H1 (cell line): ENCODE data around the gene GALNT17. TPM values are rescaled to one million over a fixed set of nuclear protein-coding genes. Genes with fewer than 3 reads are reported as not detected.

ENCODE experiments used
- CTCF ChIA-PET: fragments of 300-600 bp; sonication (Branson Sonifier 250); formaldehyde crosslinking; loops from one replicate; lab custom pipeline; 2021; ENCODE audit not compliant: partially characterized antibody; lab: Charles Lee
- POLR2A ChIA-PET: fragments of 300-600 bp; sonication (Branson Sonifier 250); formaldehyde crosslinking; loops from one replicate; lab custom pipeline; 2021; ENCODE audit warnings: inconsistent platforms; ENCODE audit not compliant: partially characterized antibody; lab: Charles Lee
- DNase-seq, 2 experiments: peaks; one replicate each; pipeline versions ENCODE4 v3.0.0 to v3.0.0-alpha.2; 2010 to 2022; ENCODE audit warnings: low spot score in 2 of 2, low read depth in 1 of 2, mixed read lengths in 1 of 2
- FAIRE-seq: peaks from 2 replicates; lab custom pipeline; 2011; peaks lifted over from hg19 to GRCh38; lab: Jason Lieb, UNC
- H2AFZ ChIP-seq: 2 replicates; pipeline ENCODE4 v1.8.1; 2012; ENCODE audit warnings: low read length, inconsistent platforms
- H2AK5ac ChIP-seq: 2 replicates; pipeline ENCODE4 v1.6.1; 2013; ENCODE audit warnings: low read depth, low read length
- H2BK120ac ChIP-seq: replicated peaks from 2 replicates; pipeline ENCODE3; 2013; ENCODE audit warnings: low read depth, low read length, inconsistent platforms
- H2BK12ac ChIP-seq: 2 replicates; pipeline ENCODE4 v1.6.1; 2013; ENCODE audit warnings: low read depth, low read length
- H2BK15ac ChIP-seq: 2 replicates; pipeline ENCODE4 v1.6.1; 2013; ENCODE audit warnings: low read length
- H2BK20ac ChIP-seq: 2 replicates; pipeline ENCODE4 v1.6.1; 2013; ENCODE audit warnings: low read length
- H2BK5ac ChIP-seq: 2 replicates; pipeline ENCODE4 v1.6.1; 2013; ENCODE audit warnings: low read depth, low read length
- H3K14ac ChIP-seq: 2 replicates; pipeline ENCODE4 v1.6.1; 2013; ENCODE audit warnings: inconsistent platforms; ENCODE audit not compliant: insufficient read length
- H3K18ac ChIP-seq: 2 replicates; pipeline ENCODE4 v1.6.1; 2013; ENCODE audit warnings: low read length; ENCODE audit errors: extremely low read depth
- H3K23ac ChIP-seq: 2 replicates; pipeline ENCODE4 v1.6.1; 2013; ENCODE audit warnings: inconsistent platforms; ENCODE audit not compliant: insufficient read length
- H3K23me2 ChIP-seq: 2 replicates; pipeline ENCODE4 v1.6.1; 2013; ENCODE audit warnings: low read depth, low read length
- H3K27ac ChIP-seq: 2 replicates; pipeline ENCODE4 v1.6.1; 2011; ENCODE audit warnings: low read depth, low read length, inconsistent platforms
- H3K27me3 ChIP-seq, 4 experiments: replicated peaks in 1 of 4; 1 replicate in 1 of 4; 2 replicates in 3 of 4; pipeline versions ENCODE4 v1.6.1 to v1.8.1; 2011 to 2013; ENCODE audit warnings: low read length in 3 of 4, mild to moderate bottlenecking in 3 of 4, inconsistent platforms in 2 of 4, mixed read lengths in 2 of 4, moderate library complexity in 1 of 4; ENCODE audit not compliant: control insufficient read depth in 3 of 4, insufficient read depth in 3 of 4; ENCODE audit errors: extremely low read depth in 1 of 4
- H3K36me3 ChIP-seq, 4 experiments: 2 replicates each; pipeline versions ENCODE4 v1.6.1 to v1.8.1; 2011 to 2013; ENCODE audit warnings: mild to moderate bottlenecking in 4 of 4, low read length in 3 of 4, moderate library complexity in 2 of 4, control low read depth in 1 of 4, inconsistent platforms in 1 of 4; ENCODE audit not compliant: insufficient read depth in 4 of 4, control insufficient read depth in 2 of 4
- H3K4ac ChIP-seq: replicated peaks from 2 replicates; pipeline ENCODE3; 2013; ENCODE audit warnings: low read length, low read depth, mixed read lengths, inconsistent platforms; ENCODE audit not compliant: insufficient read length
- H3K4me1 ChIP-seq, 4 experiments: replicated peaks in 1 of 4; 1 replicate in 1 of 4; 2 replicates in 3 of 4; pipeline versions ENCODE4 v1.6.1 to v1.8.1; 2011 to 2013; ENCODE audit warnings: low read length in 3 of 4, inconsistent platforms in 2 of 4, mixed read lengths in 1 of 4; ENCODE audit not compliant: insufficient read depth in 4 of 4, control insufficient read depth in 3 of 4
- H3K4me2 ChIP-seq, 2 experiments: 2 replicates each; pipeline versions ENCODE4 v1.6.1 to v1.8.1; 2011 to 2013; ENCODE audit warnings: low read depth in 2 of 2, low read length in 2 of 2, control low read depth in 1 of 2, inconsistent platforms in 1 of 2, mild to moderate bottlenecking in 1 of 2; ENCODE audit not compliant: insufficient read depth in 1 of 2
- H3K4me3 ChIP-seq, 4 experiments: fragments of 200-600, 300-600 bp in 1 of 4; sonication (generic), shearing (Covaris generic), sonication (Bioruptor Twin) in 1 of 4; 2 replicates each; pipeline versions ENCODE4 v1.5.1 to v1.8.1; 2011 to 2016; ENCODE audit warnings: low read length in 4 of 4, low read depth in 3 of 4, control low read depth in 2 of 4, inconsistent platforms in 2 of 4, mild to moderate bottlenecking in 2 of 4, mixed read lengths in 1 of 4, moderate library complexity in 1 of 4; ENCODE audit not compliant: insufficient read depth in 2 of 4; ENCODE audit errors: extremely low read depth in 1 of 4
- H3K56ac ChIP-seq: replicated peaks from 2 replicates; pipeline ENCODE3; 2013; ENCODE audit warnings: low read depth, mild to moderate bottlenecking, mixed read lengths, low read length, inconsistent platforms; ENCODE audit not compliant: insufficient read length
- H3K79me1 ChIP-seq: 2 replicates; pipeline ENCODE4 v1.6.1; 2013; ENCODE audit warnings: low read depth, low read length, control low read depth
- H3K79me2 ChIP-seq, 2 experiments: 2 replicates each; pipeline versions ENCODE4 v1.6.1 to v1.8.1; 2012 to 2013; ENCODE audit warnings: low read length in 2 of 2, mild to moderate bottlenecking in 2 of 2, inconsistent platforms in 1 of 2; ENCODE audit not compliant: insufficient read depth in 2 of 2, control insufficient read depth in 1 of 2
- H3K9ac ChIP-seq, 4 experiments: replicated peaks in 1 of 4; 1 replicate in 1 of 4; 2 replicates in 3 of 4; pipeline versions ENCODE4 v1.6.1 to v1.8.1; 2011 to 2013; ENCODE audit warnings: low read depth in 3 of 4, low read length in 3 of 4, control low read depth in 2 of 4, mild to moderate bottlenecking in 2 of 4, moderate library complexity in 2 of 4, inconsistent platforms in 1 of 4; ENCODE audit errors: extremely low read depth in 1 of 4
- H3K9me3 ChIP-seq, 2 experiments: 2 replicates each; pipeline versions ENCODE4 v1.6.1 to v1.8.1; 2012 to 2013; ENCODE audit warnings: mild to moderate bottlenecking in 2 of 2, moderate library complexity in 2 of 2, control low read depth in 1 of 2, inconsistent platforms in 1 of 2, low read depth in 1 of 2, low read length in 1 of 2, mixed read lengths in 1 of 2; ENCODE audit not compliant: insufficient read depth in 2 of 2
- H4K20me1 ChIP-seq, 2 experiments: replicated peaks in 1 of 2; 2 replicates each; pipeline versions ENCODE3 to v1.8.1; 2011 to 2013; ENCODE audit warnings: inconsistent platforms in 2 of 2, low read length in 2 of 2, mild to moderate bottlenecking in 1 of 2; ENCODE audit not compliant: insufficient read depth in 2 of 2, control insufficient read depth in 1 of 2
- H4K5ac ChIP-seq: 2 replicates; pipeline ENCODE4 v1.6.1; 2013; ENCODE audit warnings: low read length, low read depth, mixed read lengths, inconsistent platforms; ENCODE audit not compliant: insufficient read length
- H4K8ac ChIP-seq: 2 replicates; pipeline ENCODE4 v1.8.0; 2013; ENCODE audit warnings: mild to moderate bottlenecking, moderate library complexity, low read length, inconsistent platforms; ENCODE audit not compliant: insufficient read depth; ENCODE audit errors: extremely low read depth
- H4K91ac ChIP-seq: replicated peaks from 2 replicates; pipeline ENCODE3; 2013; ENCODE audit warnings: low read length, mixed read lengths, inconsistent platforms; ENCODE audit not compliant: insufficient read length
- CTBP2 ChIP-seq: IDR thresholded peaks from 2 replicates; pipeline ENCODE4 v1.7.0; 2011; ENCODE audit warnings: borderline replicate concordance, mild to moderate bottlenecking, moderate library complexity, mixed read lengths, low read length; ENCODE audit not compliant: insufficient read depth, insufficient read length
- POLR2AphosphoS5 ChIP-seq: IDR thresholded peaks from 2 replicates; pipeline ENCODE4 v1.6.1; 2011; ENCODE audit warnings: low read depth, low read length
- RBBP5 ChIP-seq: IDR thresholded peaks from 2 replicates; pipeline ENCODE4 v1.7.1; 2012; ENCODE audit warnings: low read depth, mild to moderate bottlenecking, inconsistent platforms, low read length, moderate library complexity, borderline replicate concordance
- WGBS, 2 experiments: shearing (Covaris generic) in 1 of 2; methylation state at CpG; one replicate each; pipeline versions ENCODE4 v1.1.6 to v1.1.7; 2013 to 2015; ENCODE audit warnings: low lambda C conversion rate in 2 of 2, mixed read lengths in 2 of 2, inconsistent platforms in 1 of 2, low coverage in 1 of 2, missing lambda C conversion rate in 1 of 2; ENCODE audit not compliant: insufficient replicate concordance in 2 of 2, insufficient coverage in 1 of 2, insufficient read length in 1 of 2; ENCODE audit errors: extremely low coverage in 1 of 2, missing lambda C conversion rate in 1 of 2; 5-methylcytosine and 5-hydroxymethylcytosine counted together
- polyA plus RNA-seq, 7 experiments: library from polyadenylated mRNA; depleted of rRNA in 3 of 7; stranded (reverse) in 5 of 7; unstranded in 2 of 7; fragments of >200 nt in 5 of 7; fragments of 200-250 nt in 2 of 7; gene quantifications; 1 replicate in 5 of 7; 2 replicates in 1 of 7; 4 replicates in 1 of 7; pipeline versions ENCODE4 v1.2.1 to v1.2.3, GENCODE V29; 2011 to 2013; ENCODE audit warnings: missing spikeins in 2 of 7, mixed read lengths in 2 of 7
- total RNA-seq: library from RNA; stranded (reverse); fragmentation: NEBNext Ultra II Directional; extraction: Animal tissue kit (Norgen Biotek cat#: 25700); gene quantifications from 2 replicates; pipeline ENCODE4 v1.2.1, GENCODE V29; 2021

The GALNT17 gene
- total and polyA plus RNA-seq, 2 of the 8 experiments (the other 6 are each of a cell fraction or from before 2014, with no cell fraction given), result 37.7 to 47.0 TPM

DNA sequence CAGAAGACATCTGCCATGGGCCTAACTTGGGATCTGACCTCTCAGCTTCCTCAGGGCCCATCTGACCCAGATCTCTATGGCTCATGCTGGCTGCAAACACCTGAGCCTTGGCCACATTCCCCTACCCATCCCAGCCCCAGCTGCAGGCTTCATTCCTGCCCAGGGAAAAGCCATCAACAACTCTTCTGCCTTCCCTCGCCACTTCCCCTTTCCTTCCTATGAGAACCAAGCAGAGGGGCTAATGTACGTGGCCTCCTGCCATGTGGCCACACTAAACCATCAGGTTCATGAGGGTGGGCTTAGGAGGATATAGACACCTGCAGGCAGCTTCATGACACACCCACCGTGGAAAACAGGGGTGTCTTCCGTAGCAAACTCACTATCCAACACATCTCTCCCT, 312.2 kb downstream of the GALNT17 start:
- H2AFZ ChIP-seq, result no peak overlapping the region
- no peak overlapping the region for H3K56ac ChIP-seq
- H2BK12ac ChIP-seq, result peak overlapping the region; percentile 43; the same call in 1 of the 2 replicates
- no peak overlapping the region for H2BK120ac ChIP-seq
- no peak overlapping the region for H3K4me2 ChIP-seq
- peak overlapping the region; percentile 26 for H4K5ac ChIP-seq
- no peak overlapping the region for H3K23ac ChIP-seq
- no peaks in the 10 kb centered on the region for H3K36me3 ChIP-seq
- H3K9me3 ChIP-seq, result no peaks in the 10 kb centered on the region
- peaks cover 0 to 14% (median 3%) of the 10 kb centered on the region in 4 experiments; a peak in 4 of 7 replicates for H3K4me1 ChIP-seq
- peak overlapping the region; percentile 78 for H3K18ac ChIP-seq
- FAIRE-seq (no peak), DNase-seq (no peak)
- no peaks in the 10 kb centered on the region for H3K79me1 ChIP-seq
- H3K14ac ChIP-seq, result no peak overlapping the region
- H3K23me2 ChIP-seq, result no peaks in the 10 kb centered on the region
- no peak overlapping the region for H3K4ac ChIP-seq
- H3K4me3 ChIP-seq, result no peak overlapping the region
- H3K79me2 ChIP-seq, result no peaks in the 10 kb centered on the region; a peak in 1 of 4 replicates
- no peak overlapping the region for H4K91ac ChIP-seq
- peak overlapping the region; percentile 83; the same call in 1 of the 2 replicates for H2BK15ac ChIP-seq
- H4K20me1 ChIP-seq, result no peaks in the 10 kb centered on the region
- WGBS, 2 experiments, result 89% methylated on average over 4 of the region's 4 CpGs; no CpG with 5 or more reads in 1 of the 2 experiments
- CTCF ChIA-PET, result interaction anchor here (1.8 kb wide), 1 partner anchor 23 kb away, joined by 6 read pairs; no protein-coding TSS in a partner anchor
- peak overlapping the region; percentile 96; the same call in 1 of the 2 replicates for H2AK5ac ChIP-seq
- H3K9ac ChIP-seq, result no peak overlapping the region
- peak overlapping the region; percentile 17; the same call in 1 of the 2 replicates for H4K8ac ChIP-seq
- POLR2A ChIA-PET, result interaction anchor here (0.6 to 1.5 kb wide), 3 partner anchors 10 to 96 kb away, joined by 3 read pairs; no protein-coding TSS in a partner anchor
- H2BK5ac ChIP-seq, result peak overlapping the region; percentile 66; the same call in 1 of the 2 replicates
- H3K27ac ChIP-seq, result no peak overlapping the region; the same call in 1 of the 2 replicates
- H3K27me3 ChIP-seq, result no peaks in the 10 kb centered on the region; a peak in 1 of 7 replicates
- no peak overlapping the region for H2BK20ac ChIP-seq
- TF ChIP-seq CTBP2 (no peak), RBBP5 (no peak), POLR2AphosphoS5 (no peak)
